ENCODE measurements around the gene MARK2. TPM values are rescaled to one million over a fixed set of nuclear protein-coding genes. Genes with fewer than 3 reads are reported as not detected.

The MARK2 gene
- total RNA-seq, 2 experiments from 2014 or later: 18.4 to 21.0 TPM

- H3K9me3 ChIP-seq (ENCODE audit: control insufficient read depth in 1 of 2, insufficient read depth in 1 of 2, low read length in 2 of 2): no peaks in the 10 kb centered on the region
- ATAC-seq (ENCODE audit: poor library complexity) (no peak), DNase-seq (no peak)
- no peaks in the 10 kb centered on the region for H3K27me3 ChIP-seq (ENCODE audit: control insufficient read depth in 1 of 2, insufficient read depth in 2 of 2, low read length in 2 of 2)
- Mint-ChIP-seq H3K9me3 (no peaks in the 10 kb centered on the region), H3K36me3 (ENCODE audit: low read depth) (peaks cover 41% of the 10 kb centered on the region), H3K4me3 (peak overlapping the region; percentile 96), H3K27me3 (no peaks in the 10 kb centered on the region), H3K27ac (peak overlapping the region; percentile 78), H3K4me1 (ENCODE audit: low read depth) (peaks cover 75% of the 10 kb centered on the region)
- ChIA-PET POLR2A (interaction anchor here (2.8 kb wide), 1 partner anchor 27 kb away, joined by 7 read pairs; the partner anchor contains the start of gene RCOR2), CTCF (no interaction called here)
- peak overlapping the region in 1 of 2 donors; percentile 16 for H3K27ac ChIP-seq (ENCODE audit: low read depth in 1 of 2, low read length in 2 of 2)
- TF ChIP-seq, protein P1, sequence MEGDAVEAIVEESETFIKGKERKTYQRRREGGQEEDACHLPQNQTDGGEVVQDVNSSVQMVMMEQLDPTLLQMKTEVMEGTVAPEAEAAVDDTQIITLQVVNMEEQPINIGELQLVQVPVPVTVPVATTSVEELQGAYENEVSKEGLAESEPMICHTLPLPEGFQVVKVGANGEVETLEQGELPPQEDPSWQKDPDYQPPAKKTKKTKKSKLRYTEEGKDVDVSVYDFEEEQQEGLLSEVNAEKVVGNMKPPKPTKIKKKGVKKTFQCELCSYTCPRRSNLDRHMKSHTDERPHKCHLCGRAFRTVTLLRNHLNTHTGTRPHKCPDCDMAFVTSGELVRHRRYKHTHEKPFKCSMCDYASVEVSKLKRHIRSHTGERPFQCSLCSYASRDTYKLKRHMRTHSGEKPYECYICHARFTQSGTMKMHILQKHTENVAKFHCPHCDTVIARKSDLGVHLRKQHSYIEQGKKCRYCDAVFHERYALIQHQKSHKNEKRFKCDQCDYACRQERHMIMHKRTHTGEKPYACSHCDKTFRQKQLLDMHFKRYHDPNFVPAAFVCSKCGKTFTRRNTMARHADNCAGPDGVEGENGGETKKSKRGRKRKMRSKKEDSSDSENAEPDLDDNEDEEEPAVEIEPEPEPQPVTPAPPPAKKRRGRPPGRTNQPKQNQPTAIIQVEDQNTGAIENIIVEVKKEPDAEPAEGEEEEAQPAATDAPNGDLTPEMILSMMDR (IDR thresholded peaks at IDR 0.05): no peak
- peaks cover 74% of the 10 kb centered on the region for H3K4me1 ChIP-seq (ENCODE audit: insufficient read depth, low read length)
- H3K4me3 ChIP-seq (ENCODE audit: low read length): no peak overlapping the region
- intact Hi-C loops (cut with DNase I, micrococcal nuclease): no loop called here
- peaks cover 18% of the 10 kb centered on the region for H3K36me3 ChIP-seq (ENCODE audit: insufficient read depth, low read length)
Measured at GRCh38 chr11:63890368-63890767, 51.5 kb downstream of the MARK2 start.

DNA sequence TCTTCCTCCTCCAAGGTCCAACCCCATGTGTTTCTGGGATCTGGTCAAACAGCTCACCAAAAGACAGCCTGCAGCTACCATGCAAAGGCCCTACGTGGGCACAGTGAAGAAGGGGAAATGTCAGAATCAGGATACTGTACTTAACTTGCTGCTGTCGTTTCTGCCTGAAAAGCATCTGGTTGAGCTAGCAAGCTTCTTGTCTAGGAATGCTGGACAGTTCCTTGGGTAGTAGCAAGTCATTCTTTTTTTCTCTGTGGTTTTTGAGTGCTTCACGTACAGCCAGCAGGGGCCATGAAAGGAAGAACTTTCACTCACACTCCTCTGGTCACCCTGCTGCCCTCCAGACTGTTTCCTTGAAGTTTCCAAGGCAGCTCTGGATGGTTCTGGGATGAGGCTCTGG, 53.3 kb downstream of the MARK2 start:
- H3K4me1 Mint-ChIP-seq (ENCODE audit: low read depth): peaks cover 84% of the 10 kb centered on the region
- peak overlapping the region; percentile 78 for H3K27ac Mint-ChIP-seq
- H3K36me3 ChIP-seq (ENCODE audit: insufficient read depth, low read length): peaks cover 33% of the 10 kb centered on the region
- intact Hi-C loops (cut with DNase I, micrococcal nuclease): no loop called here
- ATAC-seq (ENCODE audit: poor library complexity) (no peak), DNase-seq (no peak)
- no peaks in the 10 kb centered on the region for H3K27me3 ChIP-seq (ENCODE audit: control insufficient read depth in 1 of 2, insufficient read depth in 2 of 2, low read length in 2 of 2)
- ChIA-PET POLR2A (interaction anchor here (0.9 to 2.2 kb wide), 4 partner anchors 39 to 55 kb away, joined by 3 to 10 read pairs (median 4); partner anchors contain the start of gene MARK2), CTCF (interaction anchor here (0.8 to 2.1 kb wide), 4 partner anchors 26 to 62 kb away, joined by 3 to 11 read pairs (median 4); partner anchors contain the start of gene MARK2)
- no peaks in the 10 kb centered on the region for H3K27me3 Mint-ChIP-seq
- no peaks in the 10 kb centered on the region for H3K9me3 Mint-ChIP-seq
- no peaks in the 10 kb centered on the region for H3K9me3 ChIP-seq (ENCODE audit: control insufficient read depth in 1 of 2, insufficient read depth in 1 of 2, low read length in 2 of 2)
- peaks cover 71% of the 10 kb centered on the region for H3K4me1 ChIP-seq (ENCODE audit: insufficient read depth, low read length)
- no peak overlapping the region for H3K27ac ChIP-seq (ENCODE audit: low read depth in 1 of 2, low read length in 2 of 2)
- TF ChIP-seq, protein P1 (IDR thresholded peaks at IDR 0.05): no peak
- peak overlapping the region; percentile 42 for H3K4me3 Mint-ChIP-seq
- H3K36me3 Mint-ChIP-seq (ENCODE audit: low read depth): peaks cover 59% of the 10 kb centered on the region
- no peak overlapping the region for H3K4me3 ChIP-seq (ENCODE audit: low read length)

DNA sequence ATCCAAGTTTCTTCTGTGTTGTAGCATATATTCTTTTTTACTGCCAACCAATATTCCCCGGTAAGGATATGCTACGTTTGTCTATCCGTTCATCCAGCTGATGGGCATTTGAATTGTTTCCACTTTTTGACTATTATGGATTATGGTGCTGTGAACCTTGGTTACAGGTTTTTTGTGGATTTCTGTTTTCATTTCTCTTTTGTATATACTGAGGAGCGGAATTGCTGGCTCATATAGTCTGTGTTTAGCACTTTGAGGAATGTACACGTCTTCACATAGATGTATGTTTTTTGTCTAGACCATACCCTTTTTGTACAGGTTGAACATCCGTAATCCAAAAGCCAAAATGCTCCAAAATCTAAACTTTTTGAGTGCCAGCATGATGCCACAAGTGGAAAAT, 54.4 kb downstream of the MARK2 start:
- peak overlapping the region; percentile 65 for H3K4me3 Mint-ChIP-seq
- ATAC-seq (ENCODE audit: poor library complexity) (no peak), DNase-seq (no peak)
- H3K4me1 Mint-ChIP-seq (ENCODE audit: low read depth): peaks cover 77% of the 10 kb centered on the region
- Histone ChIP-seq H3K9me3 (ENCODE audit: control insufficient read depth in 1 of 2, insufficient read depth in 1 of 2, low read length in 2 of 2) (no peaks in the 10 kb centered on the region), H3K4me3 (ENCODE audit: low read length) (no peak overlapping the region), H3K27ac (ENCODE audit: low read depth in 1 of 2, low read length in 2 of 2) (no peak overlapping the region), H3K27me3 (ENCODE audit: control insufficient read depth in 1 of 2, insufficient read depth in 2 of 2, low read length in 2 of 2) (no peaks in the 10 kb centered on the region), H3K4me1 (ENCODE audit: insufficient read depth, low read length) (peaks cover 60% of the 10 kb centered on the region), H3K36me3 (ENCODE audit: insufficient read depth, low read length) (peaks cover 44% of the 10 kb centered on the region)
- intact Hi-C loops (cut with DNase I, micrococcal nuclease): no loop called here
- CTCF ChIA-PET: interaction anchor here (0.7 to 2.1 kb wide), 3 partner anchors 13 to 55 kb away, joined by 3 to 11 read pairs (median 3); partner anchors contain the start of gene MARK2
- no peaks in the 10 kb centered on the region for H3K27me3 Mint-ChIP-seq
- POLR2A ChIA-PET: interaction anchor here (1.8 kb wide), 1 partner anchor 53 kb away, joined by 4 read pairs; no protein-coding TSS in a partner anchor
- peaks cover 69% of the 10 kb centered on the region for H3K36me3 Mint-ChIP-seq (ENCODE audit: low read depth)
- H3K9me3 Mint-ChIP-seq: no peaks in the 10 kb centered on the region
- TF ChIP-seq, protein P1 (IDR thresholded peaks at IDR 0.05): no peak
- H3K27ac Mint-ChIP-seq: peak overlapping the region; percentile 34

Data from CD4-positive, alpha-beta T cell (primary cell).